ENCODE data around the gene CELF6. TPM values are rescaled to one million over a fixed set of nuclear protein-coding genes. Genes with fewer than 3 reads are reported as not detected.

CELF6 gene
- total and polyA plus RNA-seq, 2 experiments from 2014 or later, result 0.14 TPM; not detected in 1

DNA sequence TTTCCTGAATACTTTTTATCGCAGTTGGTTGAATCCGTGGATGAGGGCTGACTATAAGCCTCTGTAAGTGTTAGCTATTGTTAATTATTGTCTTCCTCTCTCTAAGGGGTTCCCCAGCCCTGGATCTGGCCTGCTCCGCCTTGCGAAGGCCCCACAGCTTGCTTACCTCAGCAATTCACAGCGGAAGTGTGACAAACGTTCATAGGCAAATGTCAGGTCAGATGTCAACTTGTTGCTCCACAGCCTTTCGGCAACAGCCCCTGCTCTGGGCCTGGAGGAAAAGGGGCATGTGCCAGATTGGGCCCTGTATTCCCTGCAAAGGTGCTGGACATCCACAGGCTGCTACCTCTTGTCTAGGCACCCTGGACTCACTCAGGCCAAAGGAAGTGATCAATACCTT is 25.3 kb upstream of the CELF6 start (continued):
- no peak for TF ChIP-seq ZNF331 (CRISPR knock-in tag; IDR thresholded peaks at IDR 0.05; ENCODE audit: low read depth)
- TF ChIP-seq, protein P1, sequence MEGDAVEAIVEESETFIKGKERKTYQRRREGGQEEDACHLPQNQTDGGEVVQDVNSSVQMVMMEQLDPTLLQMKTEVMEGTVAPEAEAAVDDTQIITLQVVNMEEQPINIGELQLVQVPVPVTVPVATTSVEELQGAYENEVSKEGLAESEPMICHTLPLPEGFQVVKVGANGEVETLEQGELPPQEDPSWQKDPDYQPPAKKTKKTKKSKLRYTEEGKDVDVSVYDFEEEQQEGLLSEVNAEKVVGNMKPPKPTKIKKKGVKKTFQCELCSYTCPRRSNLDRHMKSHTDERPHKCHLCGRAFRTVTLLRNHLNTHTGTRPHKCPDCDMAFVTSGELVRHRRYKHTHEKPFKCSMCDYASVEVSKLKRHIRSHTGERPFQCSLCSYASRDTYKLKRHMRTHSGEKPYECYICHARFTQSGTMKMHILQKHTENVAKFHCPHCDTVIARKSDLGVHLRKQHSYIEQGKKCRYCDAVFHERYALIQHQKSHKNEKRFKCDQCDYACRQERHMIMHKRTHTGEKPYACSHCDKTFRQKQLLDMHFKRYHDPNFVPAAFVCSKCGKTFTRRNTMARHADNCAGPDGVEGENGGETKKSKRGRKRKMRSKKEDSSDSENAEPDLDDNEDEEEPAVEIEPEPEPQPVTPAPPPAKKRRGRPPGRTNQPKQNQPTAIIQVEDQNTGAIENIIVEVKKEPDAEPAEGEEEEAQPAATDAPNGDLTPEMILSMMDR (conservative IDR thresholded peaks at IDR 0.05; ENCODE audit: low read depth in 2 of 2), result no peak
- no peak for TF ChIP-seq EZH2 (IDR thresholded peaks at IDR 0.05; ENCODE audit: low read depth, unreplicated experiment)
- TF ChIP-seq CREB1 (CRISPR knock-in tag; IDR thresholded peaks at IDR 0.05; ENCODE audit: low read depth), result no peak
- no peak for TF ChIP-seq JUNB (IDR thresholded peaks at IDR 0.05; ENCODE audit: unreplicated experiment)
- no peak for TF ChIP-seq EZH2phosphoT487 (IDR thresholded peaks at IDR 0.05; ENCODE audit: unreplicated experiment)

DNA sequence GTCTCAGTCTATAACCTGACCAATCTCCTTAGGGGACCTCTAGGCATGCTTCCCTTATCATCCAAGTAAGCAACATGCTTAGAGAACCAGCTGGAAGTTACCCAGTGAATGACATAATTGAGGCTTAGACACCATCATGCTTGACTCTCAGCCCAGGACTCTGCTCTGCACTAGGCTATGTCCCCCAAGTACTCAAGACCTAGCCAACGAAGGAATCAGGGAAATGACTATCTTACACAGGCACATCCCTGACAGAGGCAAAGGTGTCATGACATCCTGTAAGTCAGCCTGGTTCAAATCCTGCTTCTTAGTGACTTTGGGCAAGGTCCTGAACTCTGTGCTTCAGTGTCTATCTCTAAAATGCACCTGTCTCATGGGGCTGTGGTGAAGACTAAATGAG is 24.6 kb upstream of the CELF6 start:
- DNase-seq (ENCODE audit: low spot score) (no peak), ATAC-seq (no peak)
- H3F3A ChIP-seq (replicated peaks; ENCODE audit: low read depth), result no peaks in the 10 kb centered on the region
- no peak overlapping the region for H3K4me3 ChIP-seq
- H3K36me3 Mint-ChIP-seq (ENCODE audit: low read depth), result peaks cover 23% of the 10 kb centered on the region; the same call in 2 of the 3 replicates
- H3K27ac Mint-ChIP-seq, result no peak overlapping the region
- H3K9me2 ChIP-seq (ENCODE audit: insufficient read depth), result no peaks in the 10 kb centered on the region
- H3K4me2 ChIP-seq, result no peak overlapping the region
- H3K4me1 Mint-ChIP-seq, result peaks cover 10% of the 10 kb centered on the region; the same call in 2 of the 3 replicates
- H3K4me3 Mint-ChIP-seq, result no peak overlapping the region
- no peaks in the 10 kb centered on the region for H4K20me1 ChIP-seq (replicated peaks; ENCODE audit: insufficient read depth)
- H3K27me3 ChIP-seq (ENCODE audit: insufficient read depth), result no peaks in the 10 kb centered on the region
- no peak overlapping the region for H3K27ac ChIP-seq (ENCODE audit: low read depth)
- no peak overlapping the region for H2AFZ ChIP-seq
- H3K79me2 ChIP-seq (replicated peaks; ENCODE audit: insufficient read depth), result no peaks in the 10 kb centered on the region
- H3K4me1 ChIP-seq (ENCODE audit: insufficient read depth), result peaks cover 4% of the 10 kb centered on the region; the same call in 1 of the 2 replicates
- H3K9me3 Mint-ChIP-seq, result no peaks in the 10 kb centered on the region
- peaks cover 3% of the 10 kb centered on the region for H3K27me3 Mint-ChIP-seq (ENCODE audit: insufficient read depth, low read depth, poor library complexity)
- no peaks in the 10 kb centered on the region; the same call in 1 of the 2 replicates for H3K36me3 ChIP-seq (ENCODE audit: insufficient read depth)
- TF ChIP-seq, protein P2, sequence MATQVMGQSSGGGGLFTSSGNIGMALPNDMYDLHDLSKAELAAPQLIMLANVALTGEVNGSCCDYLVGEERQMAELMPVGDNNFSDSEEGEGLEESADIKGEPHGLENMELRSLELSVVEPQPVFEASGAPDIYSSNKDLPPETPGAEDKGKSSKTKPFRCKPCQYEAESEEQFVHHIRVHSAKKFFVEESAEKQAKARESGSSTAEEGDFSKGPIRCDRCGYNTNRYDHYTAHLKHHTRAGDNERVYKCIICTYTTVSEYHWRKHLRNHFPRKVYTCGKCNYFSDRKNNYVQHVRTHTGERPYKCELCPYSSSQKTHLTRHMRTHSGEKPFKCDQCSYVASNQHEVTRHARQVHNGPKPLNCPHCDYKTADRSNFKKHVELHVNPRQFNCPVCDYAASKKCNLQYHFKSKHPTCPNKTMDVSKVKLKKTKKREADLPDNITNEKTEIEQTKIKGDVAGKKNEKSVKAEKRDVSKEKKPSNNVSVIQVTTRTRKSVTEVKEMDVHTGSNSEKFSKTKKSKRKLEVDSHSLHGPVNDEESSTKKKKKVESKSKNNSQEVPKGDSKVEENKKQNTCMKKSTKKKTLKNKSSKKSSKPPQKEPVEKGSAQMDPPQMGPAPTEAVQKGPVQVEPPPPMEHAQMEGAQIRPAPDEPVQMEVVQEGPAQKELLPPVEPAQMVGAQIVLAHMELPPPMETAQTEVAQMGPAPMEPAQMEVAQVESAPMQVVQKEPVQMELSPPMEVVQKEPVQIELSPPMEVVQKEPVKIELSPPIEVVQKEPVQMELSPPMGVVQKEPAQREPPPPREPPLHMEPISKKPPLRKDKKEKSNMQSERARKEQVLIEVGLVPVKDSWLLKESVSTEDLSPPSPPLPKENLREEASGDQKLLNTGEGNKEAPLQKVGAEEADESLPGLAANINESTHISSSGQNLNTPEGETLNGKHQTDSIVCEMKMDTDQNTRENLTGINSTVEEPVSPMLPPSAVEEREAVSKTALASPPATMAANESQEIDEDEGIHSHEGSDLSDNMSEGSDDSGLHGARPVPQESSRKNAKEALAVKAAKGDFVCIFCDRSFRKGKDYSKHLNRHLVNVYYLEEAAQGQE (IDR thresholded peaks at IDR 0.05; ENCODE audit: unreplicated experiment), result no peak
- TF ChIP-seq NANOG (IDR thresholded peaks at IDR 0.05; ENCODE audit: borderline replicate concordance) (no peak), EZH2 (IDR thresholded peaks at IDR 0.05; ENCODE audit: low read depth, unreplicated experiment) (no peak), ZNF331 (CRISPR knock-in tag; IDR thresholded peaks at IDR 0.05; ENCODE audit: low read depth) (no peak), JUNB (IDR thresholded peaks at IDR 0.05; ENCODE audit: unreplicated experiment) (no peak), EZH2phosphoT487 (IDR thresholded peaks at IDR 0.05; ENCODE audit: unreplicated experiment) (no peak)
- TF ChIP-seq, protein P3, sequence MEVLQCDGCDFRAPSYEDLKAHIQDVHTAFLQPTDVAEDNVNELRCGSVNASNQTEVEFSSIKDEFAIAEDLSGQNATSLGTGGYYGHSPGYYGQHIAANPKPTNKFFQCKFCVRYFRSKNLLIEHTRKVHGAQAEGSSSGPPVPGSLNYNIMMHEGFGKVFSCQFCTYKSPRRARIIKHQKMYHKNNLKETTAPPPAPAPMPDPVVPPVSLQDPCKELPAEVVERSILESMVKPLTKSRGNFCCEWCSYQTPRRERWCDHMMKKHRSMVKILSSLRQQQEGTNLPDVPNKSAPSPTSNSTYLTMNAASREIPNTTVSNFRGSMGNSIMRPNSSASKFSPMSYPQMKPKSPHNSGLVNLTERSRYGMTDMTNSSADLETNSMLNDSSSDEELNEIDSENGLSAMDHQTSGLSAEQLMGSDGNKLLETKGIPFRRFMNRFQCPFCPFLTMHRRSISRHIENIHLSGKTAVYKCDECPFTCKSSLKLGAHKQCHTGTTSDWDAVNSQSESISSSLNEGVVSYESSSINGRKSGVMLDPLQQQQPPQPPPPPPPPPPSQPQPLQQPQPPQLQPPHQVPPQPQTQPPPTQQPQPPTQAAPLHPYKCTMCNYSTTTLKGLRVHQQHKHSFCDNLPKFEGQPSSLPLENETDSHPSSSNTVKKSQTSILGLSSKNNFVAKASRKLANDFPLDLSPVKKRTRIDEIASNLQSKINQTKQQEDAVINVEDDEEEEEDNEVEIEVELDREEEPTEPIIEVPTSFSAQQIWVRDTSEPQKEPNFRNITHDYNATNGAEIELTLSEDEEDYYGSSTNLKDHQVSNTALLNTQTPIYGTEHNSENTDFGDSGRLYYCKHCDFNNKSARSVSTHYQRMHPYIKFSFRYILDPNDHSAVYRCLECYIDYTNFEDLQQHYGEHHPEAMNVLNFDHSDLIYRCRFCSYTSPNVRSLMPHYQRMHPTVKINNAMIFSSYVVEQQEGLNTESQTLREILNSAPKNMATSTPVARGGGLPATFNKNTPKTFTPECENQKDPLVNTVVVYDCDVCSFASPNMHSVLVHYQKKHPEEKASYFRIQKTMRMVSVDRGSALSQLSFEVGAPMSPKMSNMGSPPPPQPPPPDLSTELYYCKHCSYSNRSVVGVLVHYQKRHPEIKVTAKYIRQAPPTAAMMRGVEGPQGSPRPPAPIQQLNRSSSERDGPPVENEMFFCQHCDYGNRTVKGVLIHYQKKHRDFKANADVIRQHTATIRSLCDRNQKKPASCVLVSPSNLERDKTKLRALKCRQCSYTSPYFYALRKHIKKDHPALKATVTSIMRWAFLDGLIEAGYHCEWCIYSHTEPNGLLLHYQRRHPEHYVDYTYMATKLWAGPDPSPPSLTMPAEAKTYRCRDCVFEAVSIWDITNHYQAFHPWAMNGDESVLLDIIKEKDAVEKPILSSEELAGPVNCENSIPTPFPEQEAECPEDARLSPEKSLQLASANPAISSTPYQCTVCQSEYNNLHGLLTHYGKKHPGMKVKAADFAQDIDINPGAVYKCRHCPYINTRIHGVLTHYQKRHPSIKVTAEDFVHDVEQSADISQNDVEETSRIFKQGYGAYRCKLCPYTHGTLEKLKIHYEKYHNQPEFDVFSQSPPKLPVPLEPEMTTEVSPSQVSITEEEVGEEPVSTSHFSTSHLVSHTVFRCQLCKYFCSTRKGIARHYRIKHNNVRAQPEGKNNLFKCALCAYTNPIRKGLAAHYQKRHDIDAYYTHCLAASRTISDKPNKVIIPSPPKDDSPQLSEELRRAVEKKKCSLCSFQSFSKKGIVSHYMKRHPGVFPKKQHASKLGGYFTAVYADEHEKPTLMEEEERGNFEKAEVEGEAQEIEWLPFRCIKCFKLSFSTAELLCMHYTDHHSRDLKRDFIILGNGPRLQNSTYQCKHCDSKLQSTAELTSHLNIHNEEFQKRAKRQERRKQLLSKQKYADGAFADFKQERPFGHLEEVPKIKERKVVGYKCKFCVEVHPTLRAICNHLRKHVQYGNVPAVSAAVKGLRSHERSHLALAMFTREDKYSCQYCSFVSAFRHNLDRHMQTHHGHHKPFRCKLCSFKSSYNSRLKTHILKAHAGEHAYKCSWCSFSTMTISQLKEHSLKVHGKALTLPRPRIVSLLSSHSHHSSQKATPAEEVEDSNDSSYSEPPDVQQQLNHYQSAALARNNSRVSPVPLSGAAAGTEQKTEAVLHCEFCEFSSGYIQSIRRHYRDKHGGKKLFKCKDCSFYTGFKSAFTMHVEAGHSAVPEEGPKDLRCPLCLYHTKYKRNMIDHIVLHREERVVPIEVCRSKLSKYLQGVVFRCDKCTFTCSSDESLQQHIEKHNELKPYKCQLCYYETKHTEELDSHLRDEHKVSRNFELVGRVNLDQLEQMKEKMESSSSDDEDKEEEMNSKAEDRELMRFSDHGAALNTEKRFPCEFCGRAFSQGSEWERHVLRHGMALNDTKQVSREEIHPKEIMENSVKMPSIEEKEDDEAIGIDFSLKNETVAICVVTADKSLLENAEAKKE (CRISPR knock-in tag; IDR thresholded peaks at IDR 0.05), result no peak
- TF ChIP-seq, protein P1 (conservative IDR thresholded peaks at IDR 0.05; ENCODE audit: low read depth in 2 of 2), result no peak
